PFSK-1 (cell line): ENCODE results near the gene PTPRT.

ENCODE experiments used
- POLR2AphosphoS5 ChIP-seq: IDR thresholded peaks from 2 replicates; pipeline ENCODE4 v1.6.1; 2012; ENCODE audit warnings: low read depth, mild to moderate bottlenecking, control low read depth, low read length, moderate library complexity
- TAF1 ChIP-seq: IDR thresholded peaks from 2 replicates; pipeline ENCODE4 v1.6.1; 2012; ENCODE audit warnings: low read length, control low read depth, borderline replicate concordance; ENCODE audit not compliant: insufficient read depth
- TF ChIP-seq, protein P1 (sequence below), 2 experiments: IDR thresholded peaks; 2 replicates each; pipeline versions ENCODE4 v1.6.1 to v1.8.0; 2011 to 2012; ENCODE audit warnings: low read depth in 2 of 2, low read length in 2 of 2, control low read depth in 1 of 2, inconsistent platforms in 1 of 2, mild to moderate bottlenecking in 1 of 2, moderate library complexity in 1 of 2; ENCODE audit not compliant: insufficient read depth in 1 of 2

DNA sequence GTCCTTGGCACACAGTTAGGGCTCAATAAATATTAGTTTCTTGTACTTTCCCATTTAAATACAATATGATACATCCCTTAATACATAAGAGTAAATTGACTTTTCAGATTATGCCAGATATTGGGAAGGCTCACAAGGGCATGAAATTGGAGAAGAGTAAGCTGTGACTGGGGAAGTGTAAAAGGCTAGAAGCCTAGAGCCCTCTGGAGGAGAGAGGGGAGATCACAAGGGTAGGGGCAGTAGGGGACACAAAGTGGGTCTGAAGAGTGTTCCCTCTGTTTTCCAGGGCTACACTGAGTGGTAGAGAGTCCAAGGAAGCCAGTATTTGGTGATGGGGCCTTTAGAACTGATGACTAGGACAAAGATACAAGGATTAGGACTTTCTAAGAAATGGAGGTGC is 1008.6 kb downstream of the PTPRT start:
- no peak for TF ChIP-seq TAF1
- TF ChIP-seq, protein P1, sequence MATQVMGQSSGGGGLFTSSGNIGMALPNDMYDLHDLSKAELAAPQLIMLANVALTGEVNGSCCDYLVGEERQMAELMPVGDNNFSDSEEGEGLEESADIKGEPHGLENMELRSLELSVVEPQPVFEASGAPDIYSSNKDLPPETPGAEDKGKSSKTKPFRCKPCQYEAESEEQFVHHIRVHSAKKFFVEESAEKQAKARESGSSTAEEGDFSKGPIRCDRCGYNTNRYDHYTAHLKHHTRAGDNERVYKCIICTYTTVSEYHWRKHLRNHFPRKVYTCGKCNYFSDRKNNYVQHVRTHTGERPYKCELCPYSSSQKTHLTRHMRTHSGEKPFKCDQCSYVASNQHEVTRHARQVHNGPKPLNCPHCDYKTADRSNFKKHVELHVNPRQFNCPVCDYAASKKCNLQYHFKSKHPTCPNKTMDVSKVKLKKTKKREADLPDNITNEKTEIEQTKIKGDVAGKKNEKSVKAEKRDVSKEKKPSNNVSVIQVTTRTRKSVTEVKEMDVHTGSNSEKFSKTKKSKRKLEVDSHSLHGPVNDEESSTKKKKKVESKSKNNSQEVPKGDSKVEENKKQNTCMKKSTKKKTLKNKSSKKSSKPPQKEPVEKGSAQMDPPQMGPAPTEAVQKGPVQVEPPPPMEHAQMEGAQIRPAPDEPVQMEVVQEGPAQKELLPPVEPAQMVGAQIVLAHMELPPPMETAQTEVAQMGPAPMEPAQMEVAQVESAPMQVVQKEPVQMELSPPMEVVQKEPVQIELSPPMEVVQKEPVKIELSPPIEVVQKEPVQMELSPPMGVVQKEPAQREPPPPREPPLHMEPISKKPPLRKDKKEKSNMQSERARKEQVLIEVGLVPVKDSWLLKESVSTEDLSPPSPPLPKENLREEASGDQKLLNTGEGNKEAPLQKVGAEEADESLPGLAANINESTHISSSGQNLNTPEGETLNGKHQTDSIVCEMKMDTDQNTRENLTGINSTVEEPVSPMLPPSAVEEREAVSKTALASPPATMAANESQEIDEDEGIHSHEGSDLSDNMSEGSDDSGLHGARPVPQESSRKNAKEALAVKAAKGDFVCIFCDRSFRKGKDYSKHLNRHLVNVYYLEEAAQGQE (IDR thresholded peaks at IDR 0.05; ENCODE audit: insufficient read depth in 1 of 2, low read depth in 2 of 2, low read length in 2 of 2): no peak
- TF ChIP-seq POLR2AphosphoS5: no peak
